SHP77 treated with DMSO at 0.1 percent for 48 hours (cell line): Measurements from ENCODE around the gene MKRN1.
"Not testable (repeated sequence)": the region's sequence is repeated elsewhere in the genome, so short reads cannot be mapped to it uniquely, and the experiment has no call there.

Source experiments
- DNase-seq: peaks from one replicate; lab custom pipeline; 2025; lab: John Stamatoyannopoulos, UW

The MKRN1 gene, protein sequence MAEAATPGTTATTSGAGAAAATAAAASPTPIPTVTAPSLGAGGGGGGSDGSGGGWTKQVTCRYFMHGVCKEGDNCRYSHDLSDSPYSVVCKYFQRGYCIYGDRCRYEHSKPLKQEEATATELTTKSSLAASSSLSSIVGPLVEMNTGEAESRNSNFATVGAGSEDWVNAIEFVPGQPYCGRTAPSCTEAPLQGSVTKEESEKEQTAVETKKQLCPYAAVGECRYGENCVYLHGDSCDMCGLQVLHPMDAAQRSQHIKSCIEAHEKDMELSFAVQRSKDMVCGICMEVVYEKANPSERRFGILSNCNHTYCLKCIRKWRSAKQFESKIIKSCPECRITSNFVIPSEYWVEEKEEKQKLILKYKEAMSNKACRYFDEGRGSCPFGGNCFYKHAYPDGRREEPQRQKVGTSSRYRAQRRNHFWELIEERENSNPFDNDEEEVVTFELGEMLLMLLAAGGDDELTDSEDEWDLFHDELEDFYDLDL

DNA sequence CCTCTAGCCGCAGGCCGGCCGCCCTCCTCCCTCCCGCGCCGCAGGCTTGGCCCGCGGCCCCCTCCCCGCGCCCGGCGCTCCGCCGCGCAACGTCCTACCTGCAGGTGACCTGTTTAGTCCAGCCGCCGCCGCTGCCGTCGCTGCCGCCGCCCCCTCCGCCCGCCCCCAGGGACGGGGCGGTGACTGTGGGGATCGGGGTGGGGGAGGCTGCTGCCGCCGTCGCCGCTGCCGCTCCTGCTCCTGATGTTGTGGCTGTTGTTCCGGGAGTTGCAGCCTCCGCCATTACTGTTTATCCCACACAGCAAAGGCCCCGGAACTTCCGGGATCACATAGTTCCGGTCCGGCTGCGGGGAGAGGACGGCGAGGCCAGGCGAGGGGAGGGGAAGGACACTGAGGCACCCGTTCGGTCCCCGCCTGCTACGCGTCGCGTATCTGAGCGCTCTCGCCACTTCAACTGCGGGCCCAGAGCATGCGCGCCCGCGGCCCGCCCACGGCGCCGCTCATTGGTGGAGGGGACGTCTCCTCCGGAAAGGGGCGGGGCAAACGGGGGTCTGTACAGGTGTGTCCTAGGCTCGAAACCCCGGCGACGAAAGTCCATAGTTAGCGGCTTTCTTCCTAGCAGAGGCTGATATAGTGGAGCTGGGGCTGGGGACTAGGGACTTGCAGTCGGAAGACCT is at the start of gene MKRN1:
Gene MKRN1, minus strand, starts transcription at position 444 of the 677 bp plus-strand sequence. Its CDS starts 161 bp downstream, at position 283.
- peak; percentile 95 for DNase-seq

DNA sequence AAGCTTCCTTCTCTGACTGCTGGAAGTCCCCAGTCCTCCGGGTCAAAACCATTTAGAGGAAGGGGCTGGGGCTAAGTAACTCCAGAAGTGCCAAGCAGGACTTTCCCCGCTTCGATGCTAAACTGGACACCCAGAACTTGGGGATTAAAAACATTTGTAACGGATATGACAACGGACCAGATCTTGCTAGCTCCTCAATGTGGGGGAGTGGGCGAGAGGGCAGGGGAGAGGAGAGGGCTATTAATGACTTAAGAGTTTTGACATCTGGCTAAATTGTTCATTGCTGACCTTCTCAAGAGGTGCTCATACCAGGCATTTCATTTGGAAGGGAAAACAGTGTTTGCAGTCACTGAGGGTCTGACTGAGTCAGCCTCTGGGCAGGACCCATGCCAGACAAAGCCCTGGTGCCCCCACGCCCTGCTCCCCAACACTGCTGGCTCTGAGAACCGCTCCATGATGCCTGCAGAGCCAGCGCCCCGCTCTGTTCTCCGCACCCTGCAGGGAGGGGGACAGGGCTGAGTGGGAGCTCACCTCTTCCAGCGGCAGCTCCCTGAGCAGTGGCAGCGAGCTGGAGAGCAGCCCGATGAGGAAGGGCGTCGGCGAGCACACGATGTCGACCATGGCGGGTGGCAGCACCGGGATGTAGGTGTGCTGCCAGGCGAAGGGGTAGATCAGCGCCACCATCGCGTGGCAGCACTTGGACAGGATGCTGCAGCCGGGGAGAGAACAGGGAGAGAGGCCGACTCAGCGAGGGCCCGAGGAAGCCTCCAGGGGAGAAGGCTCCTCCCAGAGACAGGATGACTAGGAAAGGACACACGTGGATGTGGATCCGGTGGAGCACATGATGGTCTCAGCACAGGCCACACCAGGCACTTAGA is 47.7 kb upstream of the MKRN1 start:
- DNase-seq = no peak

DNA sequence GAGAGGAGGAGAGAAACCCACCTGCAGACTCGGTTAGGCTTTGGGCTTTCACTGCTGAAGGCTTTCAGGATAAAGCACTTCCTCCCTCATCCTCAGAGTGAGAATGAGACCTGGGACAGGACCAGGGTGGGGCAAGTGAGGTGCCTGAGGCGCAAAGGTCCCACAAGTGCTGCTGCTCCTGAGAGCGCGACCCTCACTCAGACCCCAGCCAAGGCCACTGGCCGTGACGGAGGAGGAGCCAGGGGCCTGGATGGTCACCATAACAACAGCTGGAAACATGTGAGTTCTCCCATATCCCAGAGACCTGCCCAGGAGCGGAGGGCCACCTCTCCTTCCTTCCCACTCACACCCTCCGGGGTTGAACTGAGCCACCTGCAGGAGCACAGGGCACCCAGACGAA is 46.9 kb upstream of the MKRN1 start:
- DNase-seq = no peak

DNA sequence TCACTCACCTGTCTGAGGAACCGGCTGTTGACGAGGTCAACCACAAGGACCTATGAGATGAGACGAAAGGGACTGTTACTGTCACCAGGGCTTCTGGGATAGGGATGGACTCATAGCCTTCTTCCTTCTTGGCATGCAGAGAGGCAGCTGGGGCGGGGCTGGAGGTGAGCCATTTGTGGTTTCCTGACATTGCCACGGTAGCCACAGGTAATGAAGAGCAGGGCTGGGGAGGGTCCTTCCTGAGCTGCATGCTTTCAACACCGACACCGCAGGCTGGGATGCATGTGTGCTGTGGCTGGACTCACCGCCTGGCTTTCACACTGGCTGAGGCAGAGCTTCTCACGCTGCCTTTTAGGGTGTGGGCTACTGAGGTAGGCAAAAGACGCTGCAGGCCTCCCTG is 46.4 kb upstream of the MKRN1 start:
- DNase-seq = no peak

DNA sequence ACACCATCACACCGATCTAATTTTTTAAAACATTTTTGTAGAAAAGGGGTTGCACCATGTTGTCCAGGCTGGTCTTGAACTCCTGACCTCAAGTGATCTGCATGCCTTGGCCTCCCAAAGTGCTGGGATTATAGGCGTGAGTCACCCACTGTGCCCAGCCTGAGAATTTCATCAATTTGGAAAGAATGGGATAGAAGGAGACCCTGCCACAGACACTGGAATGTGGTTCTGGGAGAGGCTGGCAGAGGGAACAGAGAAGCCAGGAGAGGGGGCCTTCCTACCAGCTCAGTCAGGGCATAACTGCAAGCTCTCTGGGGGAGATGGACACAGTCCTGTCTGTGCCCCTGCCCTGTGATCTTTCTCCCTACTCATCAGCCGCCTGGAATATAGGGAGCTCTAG is 42.1 kb upstream of the MKRN1 start:
- DNase-seq = no peak

DNA sequence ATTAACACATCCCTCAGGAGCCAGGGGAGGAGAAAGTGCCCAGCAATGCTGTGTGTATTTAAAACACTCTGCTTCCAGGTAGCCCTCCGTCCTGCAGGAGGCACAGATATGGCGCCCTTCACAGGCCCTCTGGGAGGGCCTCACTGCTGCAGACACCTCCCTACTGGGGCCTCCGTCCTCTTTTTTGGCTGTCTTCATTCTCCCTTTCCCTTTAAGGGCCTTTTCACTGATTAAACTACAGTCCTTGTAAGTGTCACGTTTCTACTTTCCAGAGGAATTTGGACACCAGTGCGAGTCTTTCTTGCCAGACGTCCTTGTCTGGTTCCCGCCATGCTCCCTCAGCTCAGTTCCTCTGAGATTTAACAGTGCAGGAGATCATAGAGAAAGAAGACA is 39.7 kb upstream of the MKRN1 start:
- DNase-seq = no peak

DNA sequence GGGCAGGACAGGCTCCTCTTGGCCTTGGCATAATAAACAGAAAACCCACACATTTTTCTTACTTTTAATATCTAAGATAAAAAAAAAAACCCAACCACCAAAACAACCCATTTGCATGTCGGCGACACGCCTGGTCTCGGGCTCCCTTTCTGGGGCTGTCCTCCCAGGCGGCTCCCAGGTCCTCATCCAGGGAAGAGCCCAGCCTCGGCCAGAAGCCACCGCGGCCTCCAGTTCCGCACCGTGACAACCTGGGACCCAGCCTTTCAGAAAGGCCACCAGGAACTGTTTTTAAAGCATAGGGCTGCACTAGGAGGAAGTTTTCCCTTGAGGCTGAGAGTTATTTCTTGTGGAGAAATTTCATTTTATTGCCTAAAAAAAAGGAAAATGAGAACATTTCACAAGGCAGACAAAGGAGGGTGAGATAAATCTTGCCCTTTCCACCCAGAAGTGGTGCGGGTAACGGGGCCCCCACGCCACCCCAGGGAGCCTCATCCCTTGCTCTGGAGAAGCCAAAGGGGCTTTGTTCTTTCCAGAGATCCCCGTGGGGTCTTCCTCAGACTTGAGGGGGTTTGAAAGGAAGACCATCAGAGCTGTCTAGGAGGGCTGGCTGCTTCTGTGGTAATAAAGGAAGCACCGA is 39.2 kb upstream of the MKRN1 start:
- DNase-seq = no peak

DNA sequence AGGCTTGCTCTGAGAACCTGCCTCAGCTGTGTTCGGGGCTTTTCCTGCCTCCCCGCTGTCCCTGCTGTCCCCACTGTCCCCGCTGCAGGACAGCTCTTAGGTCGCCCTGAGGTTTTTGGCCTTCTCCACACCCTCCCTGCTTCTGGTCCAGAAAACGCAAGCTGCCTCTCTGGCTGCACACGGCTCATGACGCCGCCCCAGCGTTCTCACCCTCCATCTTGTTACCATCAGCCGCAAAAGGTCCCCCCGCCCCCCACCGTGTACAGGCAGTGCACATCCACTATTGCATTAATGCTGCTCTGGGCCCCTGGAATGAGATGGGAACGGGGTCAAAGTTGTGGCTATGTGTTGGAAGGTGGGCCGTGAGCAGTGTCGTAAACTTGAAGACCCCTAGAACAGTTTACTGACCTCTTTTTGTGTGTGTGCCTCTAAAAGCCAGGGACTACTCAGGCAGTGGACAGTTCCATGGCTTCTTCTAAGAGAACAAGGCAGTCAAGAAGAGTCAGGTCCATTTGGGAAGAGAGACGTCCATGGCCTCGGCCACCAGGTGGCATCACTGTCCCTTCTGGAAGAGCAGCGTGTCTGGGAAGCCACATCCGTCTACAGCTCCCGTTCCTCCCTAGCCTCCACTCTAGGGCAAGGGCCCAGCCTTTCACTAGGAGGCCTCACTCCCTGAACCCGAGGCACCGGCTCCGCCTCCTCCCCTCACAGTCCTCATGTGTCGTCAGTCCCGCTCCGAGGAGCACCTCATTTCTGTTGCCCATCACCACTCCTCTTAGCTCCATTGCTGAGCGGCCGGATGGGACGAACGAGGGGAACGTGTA is 38.5 kb upstream of the MKRN1 start:
- DNase-seq = peak; percentile 72

DNA sequence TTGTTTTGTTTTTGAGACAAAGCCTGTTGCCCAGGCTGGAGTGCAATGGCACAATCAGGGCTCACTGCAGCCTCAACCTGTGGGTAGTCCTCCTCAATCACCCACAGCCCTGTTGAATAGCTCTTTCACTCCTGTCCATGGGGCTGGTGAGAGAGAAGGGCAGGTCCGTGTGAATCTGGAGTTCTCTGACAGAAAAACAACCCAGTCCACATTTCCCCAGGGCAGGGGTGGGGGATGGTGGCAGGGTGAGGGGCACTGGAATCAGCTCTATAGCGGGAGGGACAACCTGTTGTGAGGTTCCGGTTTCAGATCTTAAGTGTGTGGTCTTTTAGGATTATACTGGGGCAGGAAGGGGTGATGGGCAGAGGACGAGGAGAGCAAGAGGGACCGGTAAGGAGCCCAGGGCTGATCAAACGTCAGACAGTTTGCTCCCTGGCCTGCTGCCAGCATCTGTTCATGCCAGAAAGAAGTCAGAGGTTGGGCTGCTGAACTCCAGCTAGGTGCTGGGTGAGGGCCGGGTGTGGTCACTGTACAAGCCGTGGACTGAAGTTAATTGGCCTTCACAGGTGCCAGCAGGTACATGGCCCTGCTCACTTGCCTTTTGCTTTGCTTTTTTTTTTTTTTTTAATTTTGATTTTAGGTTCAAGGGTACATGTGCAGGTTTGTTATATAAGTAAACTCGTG is 33.2 kb upstream of the MKRN1 start:
- DNase-seq = peak; percentile 56

DNA sequence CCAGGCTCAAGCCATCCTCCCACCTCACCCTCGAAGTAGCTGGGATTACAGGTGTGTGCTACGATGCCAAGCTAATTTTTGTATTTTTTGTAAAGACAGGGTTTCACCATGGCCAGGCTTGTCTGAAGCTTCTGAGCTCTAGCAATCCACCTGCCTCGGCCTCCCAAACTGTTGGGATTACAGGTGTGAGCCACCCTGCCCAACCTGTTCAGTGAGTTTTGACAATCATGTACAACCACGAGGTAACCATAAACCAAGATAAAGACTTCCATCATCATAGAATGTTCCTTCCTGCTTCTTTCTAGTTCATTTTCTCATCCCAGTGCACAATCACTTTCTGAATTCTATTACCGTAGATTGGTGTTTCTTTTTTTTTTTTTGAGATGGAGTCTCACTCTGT is 30.5 kb upstream of the MKRN1 start:
- DNase-seq = no peak

DNA sequence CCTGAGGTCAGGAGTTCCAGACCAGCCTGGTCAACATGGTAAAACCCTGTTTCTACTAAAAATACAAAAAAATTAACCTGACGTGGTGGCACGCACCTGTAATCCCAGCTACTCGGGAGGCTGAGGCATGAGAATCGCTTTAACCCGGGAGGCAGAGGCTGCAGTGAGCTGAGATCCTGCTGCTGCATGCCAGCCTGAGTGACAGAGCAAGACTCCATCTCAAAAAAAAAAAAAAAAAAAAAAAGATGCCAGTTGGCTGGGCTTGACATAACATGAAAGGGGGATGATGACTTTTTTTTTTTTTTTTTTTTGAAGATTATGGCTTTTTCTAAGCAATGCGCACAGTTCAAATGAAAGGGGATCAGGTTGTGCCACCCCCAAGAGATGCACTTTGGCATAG is 28.3 kb upstream of the MKRN1 start:
- DNase-seq = not testable (repeated sequence)

DNA sequence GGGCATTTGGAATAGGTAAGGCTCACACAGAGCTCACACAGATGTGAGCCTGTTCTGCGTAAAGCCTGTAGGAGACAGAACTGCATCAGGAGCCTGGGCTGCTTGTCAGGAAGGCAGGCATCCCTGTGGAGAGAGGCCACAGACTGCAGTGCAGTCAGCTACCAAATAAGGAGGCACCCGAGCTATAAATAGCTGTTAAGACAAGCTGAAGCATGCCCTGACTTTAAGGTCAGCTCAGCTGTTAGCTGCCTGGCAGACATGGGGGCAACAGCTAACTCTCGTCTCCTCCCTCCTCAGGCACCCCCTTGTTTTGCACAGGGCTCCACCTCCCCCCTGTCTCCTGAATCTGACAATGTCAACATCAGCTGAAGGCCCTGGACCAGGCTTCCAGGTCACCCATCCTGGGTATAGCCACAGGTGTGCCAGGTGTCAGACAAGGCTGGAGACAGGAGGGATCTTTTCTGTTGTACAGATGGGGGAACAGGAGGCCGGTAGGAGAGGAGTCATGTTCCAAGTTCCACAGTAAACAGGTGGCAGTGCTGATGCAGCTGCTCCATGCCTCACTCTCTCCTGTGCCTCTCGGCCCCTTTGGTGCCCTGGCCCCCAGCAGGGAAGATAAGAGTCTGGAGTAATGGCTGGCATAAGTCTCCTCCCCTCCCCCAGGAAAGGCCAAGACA is 27.6 kb upstream of the MKRN1 start:
- peak; percentile 96 for DNase-seq

DNA sequence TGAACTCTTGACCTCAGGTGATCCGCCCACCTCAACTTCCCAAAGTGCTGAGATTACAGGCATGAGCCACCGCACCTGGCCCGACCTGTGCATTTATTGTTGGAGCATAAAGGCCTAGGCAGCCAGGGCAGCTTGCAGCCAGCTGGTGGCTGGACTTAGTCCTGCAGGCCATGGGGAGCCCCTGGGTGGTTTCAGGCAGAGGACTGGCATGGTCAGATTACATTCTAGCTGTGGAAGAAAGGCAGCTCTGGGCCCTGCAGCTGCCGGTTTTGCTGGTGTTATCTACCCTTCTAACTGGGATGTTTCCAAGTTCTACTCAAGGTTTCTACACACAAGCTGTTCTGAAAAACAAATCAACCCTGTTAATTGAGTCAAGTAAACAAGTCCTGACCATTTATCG is 22.7 kb upstream of the MKRN1 start:
- no peak for DNase-seq

DNA sequence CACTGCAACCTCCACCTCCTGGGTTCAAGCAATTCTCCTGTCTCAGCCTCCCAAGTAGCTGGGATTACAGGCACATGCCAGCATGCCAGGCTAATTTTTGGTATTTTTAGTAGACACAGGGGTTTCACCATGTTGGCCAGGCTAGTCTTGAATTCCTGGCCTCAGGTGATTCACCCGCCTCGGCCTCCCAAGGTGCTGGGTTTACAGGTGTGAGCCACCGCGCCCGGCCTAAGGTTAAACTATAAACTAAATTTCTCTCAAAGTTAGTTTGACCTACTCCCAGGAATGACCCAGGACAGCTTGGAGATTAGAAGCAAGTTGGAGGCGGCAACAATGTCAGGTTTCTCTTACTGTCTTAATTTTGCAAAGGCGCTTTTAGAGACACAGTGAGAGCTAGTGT is 18.5 kb upstream of the MKRN1 start:
- DNase-seq = not testable (repeated sequence)

DNA sequence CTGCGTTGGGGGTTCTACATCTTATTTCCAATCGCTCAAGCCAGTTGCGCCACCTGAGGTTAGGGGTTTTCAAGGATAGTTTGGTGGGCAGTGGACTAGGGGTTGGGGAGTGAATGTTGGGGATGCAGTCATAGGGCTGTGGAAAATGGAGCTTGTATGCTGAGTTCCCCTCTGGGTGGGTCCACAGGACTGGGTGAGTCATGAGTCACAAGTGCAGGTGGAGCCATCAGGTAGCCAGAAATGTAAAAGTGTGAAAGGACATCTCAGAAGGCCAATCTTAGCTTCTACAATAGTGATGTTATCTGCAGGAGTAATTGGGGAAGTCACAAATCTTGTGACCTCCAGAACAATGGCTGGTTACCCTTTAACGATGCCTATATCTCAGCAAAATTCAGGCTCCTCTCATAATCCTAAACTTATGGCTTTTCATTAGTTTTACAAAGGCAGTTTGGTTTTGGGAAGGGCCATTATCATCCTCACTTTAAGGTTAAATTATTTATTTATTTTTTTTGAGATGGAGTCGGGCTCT is 18.0 kb upstream of the MKRN1 start:
- DNase-seq = no peak

DNA sequence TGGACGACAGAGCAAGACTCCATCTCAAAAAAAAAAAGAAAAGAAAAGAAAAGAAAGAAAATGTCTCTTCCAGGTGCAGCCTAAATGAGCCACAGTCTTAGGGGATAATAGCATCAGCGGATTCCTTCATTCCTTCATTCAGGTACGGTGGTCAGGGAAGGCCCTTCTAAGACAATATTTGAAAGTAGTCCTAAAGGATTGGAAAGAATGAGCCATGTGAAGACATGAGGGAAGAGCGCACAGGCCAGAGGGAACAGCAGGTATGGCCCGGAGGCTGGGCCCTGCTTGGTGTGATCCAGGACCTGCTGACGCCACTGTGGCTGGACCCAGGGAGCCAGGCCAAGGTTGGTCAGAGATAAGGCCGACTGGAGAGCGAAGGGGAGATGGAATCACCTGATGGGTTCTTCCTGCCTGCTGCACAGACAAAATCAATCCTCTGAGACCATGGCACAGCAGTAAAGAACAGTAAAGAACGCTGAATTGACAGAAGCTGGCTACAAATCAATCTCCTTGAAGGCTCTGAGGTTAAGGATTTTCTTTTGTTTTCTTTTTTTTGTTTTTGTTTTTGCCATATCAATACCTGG is 16.3 kb upstream of the MKRN1 start:
- DNase-seq = no peak

DNA sequence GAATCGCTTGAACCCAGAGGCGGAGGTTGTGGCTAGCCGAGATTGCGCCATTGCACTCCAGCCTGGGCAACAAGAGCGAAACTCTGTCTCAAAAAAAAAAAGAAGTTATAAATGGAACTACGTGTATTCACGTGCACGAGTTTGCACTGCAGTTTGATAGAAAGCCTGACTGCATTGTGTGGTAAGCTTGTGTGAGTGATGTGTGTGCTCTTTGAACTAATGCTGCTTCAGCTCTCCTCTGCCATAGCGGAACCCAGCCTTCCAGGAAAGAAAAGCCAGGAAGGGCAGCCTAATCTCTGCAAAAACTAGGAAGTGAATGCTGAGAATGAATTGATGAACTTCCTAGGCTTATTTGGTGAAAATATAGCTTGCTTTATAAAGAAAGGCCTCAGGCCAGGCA is 15.6 kb upstream of the MKRN1 start:
- DNase-seq = no peak

DNA sequence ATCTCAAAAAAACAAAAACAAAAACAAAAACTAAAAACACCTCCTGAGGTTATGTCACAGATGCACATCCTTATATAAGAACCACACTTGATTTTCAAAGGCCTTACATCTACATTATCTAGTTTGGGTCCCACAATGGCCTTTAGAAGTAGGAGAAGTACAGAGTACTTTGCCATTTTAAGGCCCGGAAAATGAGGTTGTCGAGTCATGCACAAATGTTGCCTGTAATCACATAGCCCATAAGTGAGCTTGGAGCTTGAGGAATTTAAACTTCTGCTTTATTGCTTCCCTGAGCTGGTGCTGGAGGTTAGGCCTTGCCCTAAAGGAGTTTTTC is 9.7 kb upstream of the MKRN1 start:
- no peak for DNase-seq

DNA sequence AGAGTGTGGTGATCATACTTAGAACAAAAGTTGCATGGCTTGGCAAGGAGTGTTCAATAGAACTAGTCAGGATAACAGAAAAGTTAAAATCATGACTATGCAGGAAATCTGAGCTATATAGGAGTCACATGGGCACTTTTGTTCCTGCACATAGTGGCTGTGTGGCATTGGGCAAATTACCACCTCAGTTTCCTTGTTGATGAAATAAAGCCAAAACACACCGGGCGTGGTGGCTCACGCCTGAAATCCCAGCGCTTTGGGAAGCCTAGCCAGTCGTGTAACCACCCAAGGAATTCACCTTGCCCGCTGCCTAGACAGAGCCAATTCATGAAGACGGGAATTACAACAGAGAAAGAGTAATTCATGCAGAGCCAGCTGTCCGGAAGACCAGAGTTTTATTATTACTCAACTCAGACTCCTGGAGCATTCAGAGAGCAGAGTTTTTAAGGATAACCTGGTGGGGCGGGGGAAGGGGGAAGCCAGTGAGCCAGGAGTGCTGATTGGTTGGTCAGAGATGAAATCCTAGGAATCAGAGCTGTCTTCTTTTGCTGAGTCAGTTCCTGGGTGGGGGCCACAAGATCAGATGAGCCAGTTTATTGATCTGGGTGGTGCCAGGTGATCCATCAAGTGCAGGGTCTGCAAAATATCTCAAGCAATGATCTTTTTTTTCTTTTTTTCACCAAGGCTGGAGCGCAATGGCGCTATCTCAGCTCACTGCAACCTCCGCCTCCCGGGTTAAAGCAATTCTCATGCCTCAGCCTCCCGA is 6.4 kb upstream of the MKRN1 start:
- no peak for DNase-seq
